GM21529 (cell line): Measurements from ENCODE around the gene ELP5.

Experiments used
- ATAC-seq: cut with Tn5 transposase; IDR thresholded peaks from one replicate; pipeline ENCODE4 v1.9.1; 2021; ENCODE audit not compliant: unreplicated experiment

The ELP5 gene

DNA sequence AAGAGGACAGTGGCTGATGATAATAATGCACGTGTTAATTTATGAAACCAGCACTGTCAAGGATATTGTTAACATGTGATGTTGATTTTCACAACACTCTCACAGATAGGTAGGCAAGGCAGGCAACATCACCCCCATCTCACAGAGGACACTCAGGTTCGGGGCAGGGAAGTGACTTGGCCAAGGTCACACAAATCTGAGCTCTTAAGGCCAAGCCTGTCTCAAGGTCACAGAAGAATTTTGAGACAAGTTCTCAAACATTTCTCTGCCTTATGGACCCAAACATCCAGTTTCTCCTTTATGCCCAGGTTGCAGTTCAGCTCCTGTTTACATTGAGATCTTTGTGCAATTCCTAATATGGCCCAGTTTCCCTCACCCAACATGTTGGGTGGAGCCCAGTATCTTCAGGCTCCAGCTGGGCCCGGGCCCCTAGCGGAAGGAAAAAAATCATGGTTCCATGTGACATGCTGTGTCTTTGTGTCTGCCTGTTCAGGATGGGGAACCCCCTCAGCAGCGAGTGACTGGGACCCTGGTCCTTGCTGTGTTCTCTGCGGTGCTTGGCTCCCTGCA lies 30.8 kb downstream of the ELP5 start:
- ATAC-seq = no peak

DNA sequence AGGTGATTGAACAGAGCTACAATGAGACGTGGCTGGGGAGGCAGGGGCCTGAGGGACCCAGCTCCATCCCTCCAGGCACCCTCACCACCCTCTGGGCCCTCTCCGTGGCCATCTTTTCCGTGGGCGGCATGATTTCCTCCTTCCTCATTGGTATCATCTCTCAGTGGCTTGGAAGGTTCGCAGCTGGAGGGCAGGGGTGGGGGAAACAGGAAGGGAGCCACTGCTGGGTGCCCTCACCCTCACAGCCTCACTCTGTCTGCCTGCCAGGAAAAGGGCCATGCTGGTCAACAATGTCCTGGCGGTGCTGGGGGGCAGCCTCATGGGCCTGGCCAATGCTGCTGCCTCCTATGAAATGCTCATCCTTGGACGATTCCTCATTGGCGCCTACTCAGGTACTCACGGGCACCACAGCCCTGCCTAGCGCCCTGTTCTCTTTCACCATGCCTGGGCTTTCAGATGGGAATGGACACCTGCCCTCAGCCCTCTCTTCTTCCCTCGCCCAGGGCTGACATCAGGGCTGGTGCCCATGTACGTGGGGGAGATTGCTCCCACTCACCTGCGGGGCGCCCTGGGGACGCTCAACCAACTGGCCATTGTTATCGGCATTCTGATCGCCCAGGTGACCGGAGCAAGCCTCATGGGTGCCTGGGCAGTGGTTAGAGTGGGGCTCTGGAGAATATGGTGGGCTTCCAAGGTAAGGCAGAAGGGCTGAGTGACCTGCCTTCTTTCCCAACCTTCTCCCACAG lies 31.6 kb downstream of the ELP5 start:
- ATAC-seq = no peak

DNA sequence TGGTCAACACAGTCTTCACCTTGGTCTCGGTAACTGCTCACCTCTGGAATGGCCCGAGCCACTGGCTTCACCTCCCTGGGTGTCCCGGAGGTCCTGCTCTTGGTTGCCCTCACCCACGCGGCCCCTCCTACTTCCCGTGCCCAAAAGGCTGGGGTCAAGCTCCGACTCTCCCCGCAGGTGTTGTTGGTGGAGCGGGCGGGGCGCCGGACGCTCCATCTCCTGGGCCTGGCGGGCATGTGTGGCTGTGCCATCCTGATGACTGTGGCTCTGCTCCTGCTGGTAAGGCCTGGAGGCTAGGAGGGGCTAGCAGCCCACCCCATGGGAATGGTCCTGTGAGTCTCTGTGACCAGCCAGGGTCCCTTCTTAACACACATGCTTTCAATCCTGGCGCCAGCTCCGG lies 32.9 kb downstream of the ELP5 start:
- no peak for ATAC-seq

DNA sequence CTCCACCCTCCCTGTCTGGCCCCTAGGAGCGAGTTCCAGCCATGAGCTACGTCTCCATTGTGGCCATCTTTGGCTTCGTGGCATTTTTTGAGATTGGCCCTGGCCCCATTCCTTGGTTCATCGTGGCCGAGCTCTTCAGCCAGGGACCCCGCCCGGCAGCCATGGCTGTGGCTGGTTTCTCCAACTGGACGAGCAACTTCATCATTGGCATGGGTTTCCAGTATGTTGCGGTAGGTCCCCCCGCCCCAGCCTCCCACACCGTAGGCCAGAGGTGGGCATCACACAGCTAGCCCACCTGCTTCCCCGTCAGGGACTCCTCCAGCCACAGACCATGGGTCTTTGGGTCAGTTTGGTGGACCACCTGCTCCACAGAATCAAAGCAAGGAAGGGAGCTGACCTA lies 33.7 kb downstream of the ELP5 start:
- ATAC-seq = no peak

DNA sequence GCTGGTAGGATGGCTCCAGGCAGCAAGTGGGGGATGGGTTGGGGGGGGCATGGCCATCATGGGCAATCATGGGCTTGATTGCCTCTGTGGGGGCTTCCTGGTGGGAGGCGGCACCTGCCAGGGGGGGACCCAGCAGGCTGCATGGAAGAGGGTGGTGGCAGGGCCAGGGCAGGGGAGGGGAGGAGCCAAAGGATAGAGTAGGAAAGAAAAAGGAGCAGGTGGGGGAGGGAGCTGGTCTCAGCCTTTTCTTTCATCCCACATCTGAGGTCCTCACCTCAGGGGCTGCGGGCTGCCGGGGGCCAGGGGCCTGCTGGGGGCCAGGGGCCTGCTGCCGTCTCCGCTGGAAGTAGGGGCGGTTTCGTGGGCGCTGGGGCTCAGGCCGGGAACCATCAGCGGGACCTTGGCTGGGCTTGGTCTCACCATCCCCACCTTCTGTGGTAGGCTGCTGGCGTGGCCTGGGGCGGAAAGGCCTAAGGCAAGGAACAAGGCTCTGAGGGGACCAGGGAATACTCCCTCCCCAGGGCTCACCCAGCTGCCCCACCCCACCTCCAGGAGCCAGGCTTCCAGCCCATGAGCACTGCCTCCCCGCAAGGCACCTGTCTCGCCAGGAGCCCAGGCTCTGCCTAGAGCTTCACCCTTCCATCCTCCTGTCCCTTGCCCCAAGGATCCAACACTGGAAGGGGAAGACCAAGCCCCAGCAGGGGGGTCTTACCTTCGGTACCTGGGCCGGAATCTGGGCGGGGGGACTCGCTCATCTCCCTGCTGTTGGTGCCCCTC lies 37.4 kb downstream of the ELP5 start:
- ATAC-seq = no peak

DNA sequence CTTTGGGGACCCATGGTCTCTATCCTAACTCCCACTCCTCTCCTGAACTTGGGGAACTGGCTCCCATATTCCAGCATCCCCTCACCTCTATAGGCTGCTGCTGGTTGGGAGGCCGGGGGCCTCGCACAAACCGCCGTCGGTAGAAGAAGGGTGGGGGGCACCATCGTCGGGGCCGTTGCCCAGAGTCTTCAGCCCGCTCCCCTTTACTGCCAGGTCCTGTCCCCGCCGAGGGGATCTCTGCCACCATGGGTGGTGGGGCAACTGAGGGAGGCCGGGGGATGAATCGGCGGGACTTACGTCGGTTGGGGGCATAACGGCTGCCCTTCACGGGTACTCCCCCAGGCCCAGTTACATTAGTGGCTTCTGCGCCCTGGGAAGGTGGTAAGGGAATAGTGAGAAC lies 38.2 kb downstream of the ELP5 start:
- no peak for ATAC-seq

DNA sequence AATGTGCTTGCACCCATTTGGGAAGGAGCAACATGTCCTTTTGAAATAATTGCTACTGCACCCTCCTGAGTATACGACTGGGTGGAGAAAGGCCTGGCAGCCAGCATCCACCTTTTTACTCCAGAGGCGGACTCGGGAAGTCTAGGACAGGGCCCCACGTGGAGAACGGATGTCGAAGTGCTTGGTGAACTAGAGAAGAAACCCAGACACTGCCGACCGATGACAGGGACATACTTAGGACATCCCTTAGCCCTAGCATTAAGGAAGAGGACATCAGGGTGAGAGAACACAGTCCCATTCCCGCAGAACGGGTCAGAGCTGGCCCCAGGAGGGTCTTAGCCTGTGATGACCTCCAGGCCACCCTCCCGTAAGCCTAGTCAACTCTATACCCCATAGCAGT lies 38.7 kb downstream of the ELP5 start:
- ATAC-seq = no peak

DNA sequence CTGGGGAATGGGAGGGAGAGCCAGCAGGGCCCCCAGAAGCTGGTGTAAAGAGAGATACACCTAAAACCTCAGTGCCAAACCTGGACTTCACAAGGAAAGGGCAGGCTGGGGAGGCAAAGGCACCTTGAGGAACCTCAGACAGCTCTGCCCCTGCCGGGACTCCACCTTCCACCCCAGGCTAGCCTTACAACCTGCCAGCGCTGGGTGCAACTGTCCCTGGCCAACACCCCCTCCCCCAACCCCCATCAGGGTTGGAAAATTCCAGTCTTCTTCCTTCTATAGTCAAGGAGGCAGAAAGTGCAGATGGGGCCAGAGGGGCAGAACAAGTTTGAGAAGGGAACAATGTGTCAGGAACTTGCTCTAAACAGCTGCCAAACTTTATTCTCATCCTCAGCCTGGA lies 40.2 kb downstream of the ELP5 start:
- no peak for ATAC-seq

DNA sequence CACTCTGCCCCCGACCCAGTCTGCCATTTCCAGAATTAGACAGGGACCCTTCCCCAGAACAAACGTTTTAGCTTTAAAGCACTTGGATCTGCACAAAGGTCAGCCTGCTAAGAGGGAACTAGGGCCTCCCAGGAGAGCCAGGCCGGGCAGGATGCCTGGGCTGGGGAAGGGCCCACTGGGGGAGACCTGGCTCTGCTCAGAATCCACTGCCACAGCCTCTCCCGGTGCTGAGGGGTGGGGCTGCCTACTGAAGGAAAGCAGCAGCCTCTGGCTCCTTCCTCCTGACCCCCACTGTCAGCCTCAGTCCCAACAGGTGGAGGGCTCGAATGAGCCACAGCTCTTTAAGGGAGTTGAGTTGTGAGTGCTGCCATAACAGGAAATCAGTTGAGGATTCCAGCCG lies 40.7 kb downstream of the ELP5 start:
- no peak for ATAC-seq

DNA sequence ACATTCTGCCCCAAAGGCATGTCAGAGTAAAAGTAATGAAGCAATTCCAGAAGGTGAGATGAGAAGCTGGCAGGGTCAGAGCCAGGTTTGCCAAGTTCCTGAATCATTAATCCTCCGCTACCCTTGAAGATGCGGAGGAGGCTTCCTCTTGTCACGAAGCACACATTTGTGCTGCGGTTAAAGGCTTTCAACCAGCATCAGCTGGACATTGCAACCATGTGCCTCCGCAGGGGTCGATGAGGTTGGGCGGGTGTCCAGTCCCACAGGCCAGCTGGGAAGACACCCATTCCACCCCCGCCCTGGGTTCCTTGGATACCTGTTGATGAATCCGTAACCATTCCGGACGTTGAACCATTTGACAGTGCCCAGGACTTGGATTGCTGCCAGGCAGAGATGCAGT lies 41.1 kb downstream of the ELP5 start:
- no peak for ATAC-seq

DNA sequence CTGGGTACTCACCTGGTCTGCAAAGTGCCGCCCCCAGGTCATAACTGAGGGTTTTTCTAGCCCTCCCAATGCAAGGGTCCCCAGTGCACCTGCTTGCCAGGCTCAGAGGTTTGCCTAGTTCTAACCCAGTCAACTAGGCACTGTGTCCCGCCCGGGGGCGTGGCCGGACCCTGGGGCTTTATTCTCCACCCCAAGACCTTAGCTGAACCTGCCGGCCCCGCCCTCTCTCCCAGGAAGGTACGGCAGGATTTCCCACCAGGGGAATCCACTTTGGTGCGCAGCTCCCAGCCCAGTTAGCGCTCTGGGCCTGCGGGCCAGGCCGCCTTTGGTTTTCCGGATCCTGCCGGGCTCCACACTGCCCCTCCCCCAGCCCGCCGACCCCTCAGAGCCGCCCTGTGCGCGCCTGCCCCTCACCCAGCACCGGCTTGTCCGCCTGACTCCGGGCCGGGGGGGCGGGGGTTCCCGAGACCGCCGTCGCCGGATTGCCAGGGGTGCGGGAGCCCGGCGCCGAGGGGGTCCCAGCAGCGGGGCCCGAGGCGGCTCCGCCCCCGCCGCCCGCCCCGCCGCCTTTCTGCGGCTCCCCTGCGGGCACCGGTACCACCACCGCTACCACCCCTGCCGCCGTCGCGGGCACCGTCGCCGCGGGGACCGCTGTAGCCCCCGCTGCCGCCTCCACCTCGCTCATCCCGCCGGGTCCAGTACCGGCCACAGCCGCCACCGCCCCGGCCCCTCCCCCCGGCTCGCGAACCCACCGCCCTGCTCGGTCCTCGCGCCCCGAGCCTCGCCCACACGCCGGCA lies 42.0 kb downstream of the ELP5 start:
- no peak for ATAC-seq

DNA sequence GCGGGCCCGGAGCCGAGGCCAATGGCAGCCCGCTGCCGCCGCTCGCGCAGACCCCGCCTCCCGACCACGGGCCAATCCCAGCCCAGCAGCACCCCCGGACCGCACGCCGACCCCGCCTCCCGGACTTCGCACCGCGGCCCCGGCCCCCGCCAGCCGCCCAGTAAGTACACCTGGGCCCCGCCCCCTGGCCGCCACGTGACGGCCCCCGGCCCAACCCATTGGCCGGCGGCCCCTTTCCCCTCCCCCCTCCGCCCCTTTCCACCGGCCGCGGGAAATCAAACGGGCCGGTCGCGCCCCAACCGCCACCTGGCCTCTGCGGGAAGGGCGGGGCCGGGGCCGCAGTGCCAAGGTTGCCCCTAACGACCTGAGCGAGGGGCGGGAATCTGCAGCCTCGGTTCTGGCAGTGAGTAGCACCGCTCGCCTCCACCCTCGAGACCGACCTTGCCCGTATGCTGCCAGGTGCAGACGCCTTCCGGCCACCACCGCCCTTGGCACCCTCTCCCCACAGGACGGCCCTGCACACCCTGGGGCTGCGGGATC lies 42.7 kb downstream of the ELP5 start, which contains the start of gene YBX2:
TSS of gene YBX2 (minus strand) at position 26 of the 540 bp plus-strand sequence. CDS start 139 bp downstream, outside the sequence.
- no peak for ATAC-seq

DNA sequence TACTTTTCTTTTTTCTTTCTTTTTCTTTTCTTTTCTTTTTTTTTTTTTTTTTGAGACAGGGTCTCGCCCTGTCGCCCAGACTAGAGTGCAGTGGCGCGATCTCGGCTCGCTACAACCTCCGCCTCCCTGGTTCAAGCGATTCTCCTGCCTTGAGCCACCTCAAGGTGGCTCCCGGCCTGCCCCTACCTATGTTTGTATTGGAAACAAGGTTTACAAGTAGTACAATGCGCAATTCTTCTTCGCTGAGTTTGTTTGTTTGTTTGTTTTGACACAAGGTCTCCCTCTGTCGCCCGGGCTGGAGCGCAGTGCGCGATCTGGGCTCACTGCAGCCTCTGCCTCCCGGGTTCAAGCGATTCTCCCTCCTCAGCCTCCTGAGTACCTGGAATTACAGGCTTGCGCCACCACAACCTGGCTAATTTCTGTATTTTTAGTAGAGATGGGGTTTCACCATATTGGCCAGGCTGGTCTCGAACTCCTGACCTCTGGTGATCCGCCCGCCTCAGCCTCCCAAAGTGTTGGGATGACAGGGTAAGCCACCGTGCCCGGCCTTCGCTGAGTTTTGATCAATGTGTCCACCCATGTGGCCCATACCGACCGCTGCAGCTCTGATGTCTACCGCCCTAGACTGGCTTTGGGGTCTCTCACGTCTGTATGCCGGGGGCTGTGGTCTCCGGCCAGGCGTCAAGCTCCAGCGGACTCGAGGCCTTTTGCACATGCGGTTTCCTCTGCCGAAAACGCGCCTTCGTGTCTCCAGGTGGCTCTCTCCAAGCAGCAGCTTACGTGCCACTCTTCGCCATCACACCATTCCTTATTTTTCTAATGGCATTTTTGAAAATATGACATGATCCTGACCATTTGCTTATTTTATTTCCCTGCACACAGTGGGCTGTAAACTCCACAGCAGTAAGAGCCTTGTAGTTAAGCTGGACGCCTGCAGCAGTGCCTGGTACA lies 43.5 kb downstream of the ELP5 start:
- no peak for ATAC-seq

DNA sequence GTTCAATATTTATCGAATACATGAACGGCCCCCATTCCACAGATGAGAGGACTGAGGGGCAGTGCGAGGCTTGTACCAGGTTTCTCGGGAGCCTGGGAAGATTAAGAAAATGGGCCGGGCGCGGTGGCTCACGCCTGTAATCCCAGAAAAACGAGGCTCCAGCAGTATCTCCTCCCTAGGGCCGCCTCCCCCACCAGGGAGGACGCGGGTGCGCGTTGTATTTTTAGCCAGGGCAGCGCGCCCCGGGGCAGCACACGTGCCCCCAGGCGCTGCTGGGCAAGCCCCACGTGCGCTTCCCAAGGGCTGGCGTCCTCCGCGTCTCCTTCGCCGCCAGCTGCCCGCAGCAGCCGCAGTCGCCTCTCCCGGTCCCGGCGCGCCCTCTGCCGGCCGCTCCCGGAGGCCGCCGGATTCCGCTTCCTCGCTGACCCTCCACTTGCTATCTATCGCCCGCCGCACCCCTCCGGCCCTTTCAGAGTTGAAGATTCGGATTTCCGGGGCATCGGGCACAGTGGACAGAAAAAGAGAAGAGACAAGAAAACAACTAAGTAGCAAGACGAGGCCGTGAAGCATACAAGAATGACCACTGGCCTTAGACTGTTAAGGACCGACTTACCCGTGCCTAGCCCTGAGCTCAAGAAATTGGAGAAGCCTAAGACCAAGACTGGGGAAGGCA lies 44.3 kb downstream of the ELP5 start:
- no peak for ATAC-seq

DNA sequence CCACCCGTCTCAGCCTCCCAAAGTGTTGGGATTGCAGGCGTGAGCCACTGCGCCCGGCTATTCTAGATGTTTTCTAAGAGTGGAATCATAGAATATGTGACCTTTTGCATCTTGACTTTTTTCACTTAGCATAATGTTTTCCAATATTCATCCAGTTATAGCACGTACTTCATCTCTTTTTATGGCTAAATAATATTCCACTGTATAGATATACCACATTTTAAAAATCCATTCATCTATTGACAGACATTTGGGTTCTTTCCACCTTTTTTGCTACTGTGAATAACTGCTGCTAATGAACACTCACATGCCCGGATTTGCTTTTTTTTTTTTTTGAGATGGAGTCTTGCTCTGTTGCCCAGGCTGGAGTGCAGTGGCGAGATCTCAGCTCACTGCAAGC lies 52.2 kb downstream of the ELP5 start:
- no peak for ATAC-seq

DNA sequence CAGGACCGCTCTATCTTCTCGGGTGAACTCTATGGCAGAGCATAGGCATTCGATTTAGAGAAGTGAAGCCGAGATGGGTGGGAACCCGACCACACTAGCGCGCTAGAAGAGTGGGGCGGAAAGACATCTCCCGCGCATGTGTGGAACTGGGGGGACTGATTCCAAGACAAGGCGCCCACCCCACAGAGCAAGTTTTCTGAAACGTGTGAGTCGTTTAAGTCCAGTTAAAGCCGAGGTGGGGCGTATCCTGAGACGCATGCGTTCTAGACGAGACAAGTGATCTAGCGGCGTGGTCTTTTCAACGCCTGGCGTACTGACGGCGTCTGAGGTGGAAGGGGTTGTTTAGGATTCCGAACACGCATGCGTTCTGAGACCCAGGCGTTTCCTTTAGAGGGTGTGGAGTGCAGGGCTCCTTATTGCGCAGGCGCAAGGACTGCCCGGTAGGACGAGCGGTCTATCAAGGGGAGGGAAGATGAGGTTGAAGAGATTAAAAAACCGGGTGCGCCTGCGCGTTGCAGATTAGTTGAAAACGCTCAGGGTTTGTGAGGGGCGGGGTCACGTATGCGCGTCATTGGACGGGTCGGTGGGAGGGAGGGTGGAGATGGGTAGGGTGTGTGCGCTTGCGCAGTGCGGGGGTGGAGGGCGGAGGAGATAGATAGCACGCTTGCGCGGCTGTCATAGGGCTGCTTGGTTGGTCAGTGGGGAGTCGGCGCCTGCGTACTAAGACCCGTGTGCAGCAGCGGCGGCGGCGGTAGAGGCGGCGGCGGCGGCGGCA lies 55.1 kb downstream of the ELP5 start, which contains the start of gene EIF5A:
TSS of gene EIF5A (plus strand) at position 718 of the 775 bp plus-strand sequence. CDS start 2,008 bp downstream, outside the sequence.
- peak; percentile 59 for ATAC-seq

DNA sequence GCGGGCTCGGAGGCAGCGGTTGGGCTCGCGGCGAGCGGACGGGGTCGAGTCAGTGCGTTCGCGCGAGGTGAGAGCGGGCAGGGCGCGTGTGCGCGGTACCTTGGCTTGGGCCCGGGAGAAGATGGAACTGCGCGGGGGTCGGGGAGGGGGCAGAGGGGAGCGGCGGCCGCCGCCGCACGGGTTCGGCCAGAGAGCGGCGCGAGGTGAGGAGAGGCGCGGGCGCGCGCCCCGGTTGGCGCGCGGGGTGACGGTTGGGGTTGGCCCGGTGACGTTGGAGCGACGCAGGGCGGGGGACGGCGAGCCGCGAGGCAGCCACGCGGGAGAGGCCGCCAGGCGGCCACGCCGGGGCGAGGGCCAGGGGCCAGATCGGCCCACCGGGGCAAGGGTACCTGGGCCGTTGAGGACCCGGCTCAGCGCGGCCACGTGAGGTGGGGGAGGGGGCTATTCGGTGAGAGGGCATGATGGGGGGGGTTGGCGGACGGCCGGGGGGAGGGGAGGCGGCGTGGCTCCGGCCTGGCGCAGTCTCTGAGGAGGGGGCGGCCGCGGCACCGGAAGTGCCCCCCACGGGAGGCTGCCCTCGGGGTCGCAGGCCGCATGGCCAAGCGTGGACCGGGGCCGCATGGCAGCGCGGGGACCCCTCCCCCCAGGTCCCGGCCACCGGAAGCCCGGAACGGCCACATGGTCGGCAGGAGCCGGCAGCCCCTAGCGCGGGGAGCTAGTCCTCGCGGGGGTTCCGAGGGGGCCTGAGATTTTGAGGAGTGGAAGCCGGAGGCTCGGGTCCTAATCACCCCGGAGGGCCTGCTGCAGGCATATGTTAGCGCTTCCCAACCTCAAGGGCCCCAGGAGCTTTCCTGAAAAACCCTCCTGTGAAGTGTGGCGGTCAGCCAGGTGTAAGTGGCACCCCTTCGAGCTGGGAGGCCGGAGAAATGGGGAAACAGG lies 55.9 kb downstream of the ELP5 start:
- ATAC-seq = peak; percentile 7
